ENCODE data around the gene WDR5.

WDR5 gene

GRCh38 chr9:134158242-134158641, 22.4 kb downstream of the WDR5 start:
- no peak for TF ChIP-seq CTCF (conservative IDR thresholded peaks at IDR 0.05; ENCODE audit: low read depth, low read length)
- Histone ChIP-seq H3K27ac (no peak overlapping the region), H3K4me3 (IDR thresholded peaks at IDR 0.05; ENCODE audit: insufficient read depth, low read depth, low read length) (no peak overlapping the region), H2AFZ (ENCODE audit: low read depth) (no peak overlapping the region), H3K79me2 (ENCODE audit: insufficient read depth, low read depth) (no peaks in the 10 kb centered on the region), H3K9ac (no peak overlapping the region), H3K27me3 (ENCODE audit: insufficient read depth, low read depth) (no peaks in the 10 kb centered on the region), H3K4me2 (no peak overlapping the region), H3K36me3 (ENCODE audit: insufficient read depth) (no peaks in the 10 kb centered on the region; the same call in 1 of the 2 replicates), H4K20me1 (ENCODE audit: insufficient read depth) (no peaks in the 10 kb centered on the region), H3K4me1 (ENCODE audit: low read depth, poor library complexity, severe bottlenecking) (peaks cover 12% of the 10 kb centered on the region)

- H3K27ac ChIP-seq: no peak overlapping the region
- no peaks in the 10 kb centered on the region for H3K79me2 ChIP-seq (ENCODE audit: insufficient read depth, low read depth)
- H3K4me1 ChIP-seq (ENCODE audit: low read depth, poor library complexity, severe bottlenecking): peaks cover 12% of the 10 kb centered on the region
- no peak overlapping the region for H2AFZ ChIP-seq (ENCODE audit: low read depth)
- H3K4me2 ChIP-seq: no peak overlapping the region
- H3K9ac ChIP-seq: no peak overlapping the region
- no peak for TF ChIP-seq CTCF (conservative IDR thresholded peaks at IDR 0.05; ENCODE audit: low read depth, low read length)
- no peaks in the 10 kb centered on the region for H4K20me1 ChIP-seq (ENCODE audit: insufficient read depth)
- no peak overlapping the region for H3K4me3 ChIP-seq (IDR thresholded peaks at IDR 0.05; ENCODE audit: insufficient read depth, low read depth, low read length)
- no peaks in the 10 kb centered on the region for H3K27me3 ChIP-seq (ENCODE audit: insufficient read depth, low read depth)
- no peaks in the 10 kb centered on the region; the same call in 1 of the 2 replicates for H3K36me3 ChIP-seq (ENCODE audit: insufficient read depth)
Measured at GRCh38 chr9:134158753-134159392, 23.0 kb downstream of the WDR5 start.

GRCh38 chr9:134159566-134160245, 23.8 kb downstream of the WDR5 start:
- Histone ChIP-seq H3K36me3 (ENCODE audit: insufficient read depth) (no peaks in the 10 kb centered on the region), H4K20me1 (ENCODE audit: insufficient read depth) (no peaks in the 10 kb centered on the region), H3K4me2 (no peak overlapping the region), H3K27ac (no peak overlapping the region), H3K4me3 (IDR thresholded peaks at IDR 0.05; ENCODE audit: insufficient read depth, low read depth, low read length) (no peak overlapping the region), H3K9ac (no peak overlapping the region), H3K4me1 (ENCODE audit: low read depth, poor library complexity, severe bottlenecking) (peaks cover 12% of the 10 kb centered on the region), H2AFZ (ENCODE audit: low read depth) (no peak overlapping the region), H3K79me2 (ENCODE audit: insufficient read depth, low read depth) (no peaks in the 10 kb centered on the region), H3K27me3 (ENCODE audit: insufficient read depth, low read depth) (no peaks in the 10 kb centered on the region)
- TF ChIP-seq CTCF (conservative IDR thresholded peaks at IDR 0.05; ENCODE audit: low read depth, low read length): no peak

- no peaks in the 10 kb centered on the region for H4K20me1 ChIP-seq (ENCODE audit: insufficient read depth)
- no peak overlapping the region for H3K27ac ChIP-seq
- H3K4me1 ChIP-seq (ENCODE audit: low read depth, poor library complexity, severe bottlenecking): peaks cover 16% of the 10 kb centered on the region
- H3K27me3 ChIP-seq (ENCODE audit: insufficient read depth, low read depth): no peaks in the 10 kb centered on the region
- H3K36me3 ChIP-seq (ENCODE audit: insufficient read depth): no peaks in the 10 kb centered on the region
- no peak for TF ChIP-seq CTCF (conservative IDR thresholded peaks at IDR 0.05; ENCODE audit: low read depth, low read length)
- H3K4me3 ChIP-seq (IDR thresholded peaks at IDR 0.05; ENCODE audit: insufficient read depth, low read depth, low read length): no peak overlapping the region
- H3K9ac ChIP-seq: no peak overlapping the region
- no peak overlapping the region for H2AFZ ChIP-seq (ENCODE audit: low read depth)
- H3K79me2 ChIP-seq (ENCODE audit: insufficient read depth, low read depth): no peaks in the 10 kb centered on the region
- H3K4me2 ChIP-seq: no peak overlapping the region
Measured at GRCh38 chr9:134161647-134162046, 25.8 kb downstream of the WDR5 start.

Measured in KMS-11 (cell line).